Nephron progenitor cell (in vitro differentiated cells): ENCODE data around the gene GPRIN1.

Experiments
- DNase-seq: peaks from one replicate; pipeline ENCODE4 v3.0.0; 2021
- H3K27ac Mint-ChIP-seq: 2 replicates; pipeline ENCODE4 v1.8.0; 2021; ENCODE audit warnings: mild to moderate bottlenecking, moderate library complexity, mixed read lengths
- H3K27me3 Mint-ChIP-seq: 2 replicates; pipeline ENCODE4 v1.8.0; 2021; ENCODE audit warnings: mild to moderate bottlenecking, low read depth, mixed read lengths; ENCODE audit not compliant: poor library complexity
- H3K36me3 Mint-ChIP-seq: 2 replicates; pipeline ENCODE4 v1.8.0; 2021; ENCODE audit warnings: low read depth, mixed read lengths
- H3K4me1 Mint-ChIP-seq: 2 replicates; pipeline ENCODE4 v1.8.0; 2021; ENCODE audit warnings: mixed read lengths
- H3K4me3 Mint-ChIP-seq: 2 replicates; pipeline ENCODE4 v1.8.0; 2021; ENCODE audit warnings: mild to moderate bottlenecking, moderate library complexity, mixed read lengths
- H3K9me3 Mint-ChIP-seq: 2 replicates; pipeline ENCODE4 v1.8.0; 2021; ENCODE audit warnings: mild to moderate bottlenecking, moderate library complexity, mixed read lengths
- CTCF ChIP-seq: fragments of 200-600 bp; sonication (generic); IDR thresholded peaks from 2 replicates; pipeline ENCODE4 v1.5.0; 2021; ENCODE audit warnings: antibody characterized with exemption

GPRIN1 gene

DNA sequence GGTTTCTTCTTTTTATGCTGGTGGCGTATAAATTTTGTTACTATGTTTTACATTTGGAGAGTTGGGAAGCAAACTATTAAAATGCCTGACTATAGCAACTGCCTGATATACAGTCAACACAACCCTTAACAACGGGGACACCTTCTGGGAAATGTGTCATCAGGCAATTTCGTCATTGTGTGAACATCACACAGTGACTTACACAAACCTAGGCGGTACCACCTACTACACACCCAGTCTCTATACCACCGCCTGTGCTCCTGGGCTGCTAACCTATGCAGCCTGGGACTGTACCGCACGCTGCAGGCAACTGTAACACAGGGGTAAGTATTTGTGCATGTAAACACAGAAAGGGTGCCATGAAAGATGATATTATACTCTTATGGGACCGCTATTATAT lies 62.2 kb downstream of the GPRIN1 start:
- Mint-ChIP-seq H3K27me3 (peaks cover 16% of the 10 kb centered on the region), H3K4me3 (no peak overlapping the region), H3K9me3 (no peaks in the 10 kb centered on the region), H3K4me1 (peaks cover 26% of the 10 kb centered on the region), H3K36me3 (no peaks in the 10 kb centered on the region), H3K27ac (no peak overlapping the region)
- DNase-seq, result no peak
- TF ChIP-seq CTCF, result no peak
